Amniotic epithelial cell (primary cell): ENCODE data around the gene TOMM40L.

ENCODE experiments used
- DNase-seq: peaks from one replicate; pipeline ENCODE4 v3.0.0-alpha.2; 2010; ENCODE audit warnings: low read depth

The TOMM40L gene

GRCh38 chr1:161197560-161198193 is 28.2 kb upstream of the TOMM40L start:
- DNase-seq, result no peak

GRCh38 chr1:161198194-161198896 is 27.5 kb upstream of the TOMM40L start:
- no peak for DNase-seq

- no peak for DNase-seq
Observed at GRCh38 chr1:161198897-161199431, 26.9 kb upstream of the TOMM40L start, which contains the start of gene ADAMTS4. TSS of gene ADAMTS4 (minus strand) at chr1:161199054. CDS start at chr1:161198627, 427 bp downstream.

- DNase-seq, result no peak
Observed at GRCh38 chr1:161199506-161200139, 26.2 kb upstream of the TOMM40L start.

- no peak for DNase-seq
Observed at GRCh38 chr1:161200421-161200991, 25.4 kb upstream of the TOMM40L start.

GRCh38 chr1:161200992-161201835 is 24.6 kb upstream of the TOMM40L start:
- no peak for DNase-seq

- DNase-seq, result peak; percentile 99
Observed at GRCh38 chr1:161201836-161202712, 23.8 kb upstream of the TOMM40L start, which contains the start of gene NDUFS2. TSS of gene NDUFS2 (plus strand) at chr1:161202367. CDS start at chr1:161202386, 19 bp downstream.

- peak; percentile 37 for DNase-seq
Observed at GRCh38 chr1:161206411-161207140, 19.3 kb upstream of the TOMM40L start.

- peak; percentile 55 for DNase-seq
Observed at GRCh38 chr1:161207173-161207572, 18.7 kb upstream of the TOMM40L start.

GRCh38 chr1:161209790-161210409 is 16.0 kb upstream of the TOMM40L start:
- DNase-seq, result peak; percentile 60

GRCh38 chr1:161214369-161214768 is 11.5 kb upstream of the TOMM40L start:
- DNase-seq, result no peak

- DNase-seq, result no peak
Observed at GRCh38 chr1:161215076-161215475, 10.8 kb upstream of the TOMM40L start, which contains the start of gene FCER1G. TSS of gene FCER1G (plus strand) at chr1:161215295. CDS start at chr1:161215322, 27 bp downstream.

GRCh38 chr1:161216945-161217712 is 8.7 kb upstream of the TOMM40L start:
- DNase-seq, result peak; percentile 90

- DNase-seq, result no peak
Observed at GRCh38 chr1:161217831-161218230, 8.0 kb upstream of the TOMM40L start.

- DNase-seq, result no peak
Observed at GRCh38 chr1:161218301-161219077, 7.4 kb upstream of the TOMM40L start.

GRCh38 chr1:161219078-161219892 is 6.6 kb upstream of the TOMM40L start:
- no peak for DNase-seq

- no peak for DNase-seq
Observed at GRCh38 chr1:161220002-161220401, 5.9 kb upstream of the TOMM40L start.
